ENCODE data around the gene PTPN21.

GRCh38 chr14:88500611-88501010, 54.2 kb downstream of the PTPN21 start:
- TF ChIP-seq CTCF (IDR thresholded peaks at IDR 0.05) (no peak), POLR2A (IDR thresholded peaks at IDR 0.05) (no peak)

Measured in tibial nerve (tissue), 3 donors.